ENCODE measurements around the gene SBF2.

Gene SBF2

DNA sequence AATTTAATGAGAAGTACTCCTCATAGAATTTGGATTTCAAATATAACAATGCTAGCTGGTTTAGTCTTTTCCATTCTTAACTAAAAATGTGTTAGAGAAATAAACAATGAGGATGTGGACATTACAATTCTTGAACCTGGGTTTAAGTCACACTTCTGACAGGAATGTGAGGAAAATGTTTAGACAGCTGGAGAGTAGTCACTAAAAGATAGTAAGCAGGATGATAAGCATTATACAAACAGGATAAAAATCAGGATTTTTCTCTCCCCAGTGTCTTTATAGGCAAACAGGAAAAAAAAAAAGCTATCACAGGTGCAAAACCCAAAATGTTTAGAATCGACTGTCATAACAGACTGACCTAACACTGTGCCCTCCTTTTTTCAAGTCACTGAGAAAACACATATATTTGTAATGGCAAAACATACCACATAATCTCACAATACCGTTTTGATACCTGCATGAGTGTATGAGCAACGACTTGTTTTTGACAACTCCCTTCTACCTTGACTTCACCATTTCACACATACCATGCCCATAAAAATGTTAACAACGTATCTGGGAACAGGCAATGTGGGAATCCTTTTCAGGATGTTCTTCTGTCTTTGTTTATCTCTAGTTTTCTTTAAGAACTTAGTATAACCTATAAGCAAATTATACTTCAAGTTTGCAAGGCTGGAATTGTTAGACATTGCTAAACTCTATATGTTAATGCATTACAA, 242.0 kb downstream of the SBF2 start:
- H3F3A ChIP-seq (ENCODE audit: insufficient read depth, low read length): no peaks in the 10 kb centered on the region
- no peak overlapping the region for H3K4me2 ChIP-seq (ENCODE audit: low read depth, low read length)
- no peaks in the 10 kb centered on the region for H3K27me3 ChIP-seq (replicated peaks; ENCODE audit: insufficient read depth, low read length)
- H3K27ac ChIP-seq (ENCODE audit: low read length): no peak overlapping the region
- no peak overlapping the region for H2AFZ ChIP-seq (ENCODE audit: low read length)
- H4K20me1 ChIP-seq (ENCODE audit: insufficient read depth, low read length): no peaks in the 10 kb centered on the region
- no peaks in the 10 kb centered on the region for H3K36me3 ChIP-seq (replicated peaks; ENCODE audit: insufficient read depth, low read length)
- DNase-seq: no peak
- no peak for TF ChIP-seq EZH2phosphoT487 (IDR thresholded peaks at IDR 0.05; ENCODE audit: low read length)
- no peak for TF ChIP-seq EZH2 (optimal IDR thresholded peaks at IDR 0.05; ENCODE audit: low read depth, low read length)
- TF ChIP-seq CTCF (IDR thresholded peaks at IDR 0.05; ENCODE audit: low read length): no peak
- H3K9me3 ChIP-seq (replicated peaks; ENCODE audit: insufficient read depth, low read length): no peaks in the 10 kb centered on the region
- no peaks in the 10 kb centered on the region for H3K79me2 ChIP-seq (ENCODE audit: low read length)
- no peaks in the 10 kb centered on the region for H3K9me2 ChIP-seq (replicated peaks; ENCODE audit: insufficient read depth, low read length)
- H3K9ac ChIP-seq (ENCODE audit: low read length): no peak overlapping the region
- H3K4me3 ChIP-seq (ENCODE audit: low read length): no peak overlapping the region
- no peaks in the 10 kb centered on the region for H3K4me1 ChIP-seq (ENCODE audit: low read length)

- Histone ChIP-seq H4K20me1 (ENCODE audit: insufficient read depth, low read length) (no peaks in the 10 kb centered on the region), H2AFZ (ENCODE audit: low read length) (no peak overlapping the region), H3K36me3 (replicated peaks; ENCODE audit: insufficient read depth, low read length) (no peaks in the 10 kb centered on the region), H3F3A (ENCODE audit: insufficient read depth, low read length) (no peaks in the 10 kb centered on the region), H3K4me2 (ENCODE audit: low read depth, low read length) (no peak overlapping the region), H3K79me2 (ENCODE audit: low read length) (no peaks in the 10 kb centered on the region), H3K4me1 (ENCODE audit: low read length) (no peaks in the 10 kb centered on the region), H3K9me2 (replicated peaks; ENCODE audit: insufficient read depth, low read length) (no peaks in the 10 kb centered on the region), H3K4me3 (ENCODE audit: low read length) (no peak overlapping the region), H3K27me3 (replicated peaks; ENCODE audit: insufficient read depth, low read length) (no peaks in the 10 kb centered on the region), H3K9ac (ENCODE audit: low read length) (no peak overlapping the region), H3K9me3 (replicated peaks; ENCODE audit: insufficient read depth, low read length) (no peaks in the 10 kb centered on the region), H3K27ac (ENCODE audit: low read length) (no peak overlapping the region)
- no peak for DNase-seq
- TF ChIP-seq EZH2phosphoT487 (IDR thresholded peaks at IDR 0.05; ENCODE audit: low read length): no peak
- TF ChIP-seq EZH2 (optimal IDR thresholded peaks at IDR 0.05; ENCODE audit: low read depth, low read length): no peak
Observed at GRCh38 chr11:10050561-10050960, 243.5 kb downstream of the SBF2 start.

DNA sequence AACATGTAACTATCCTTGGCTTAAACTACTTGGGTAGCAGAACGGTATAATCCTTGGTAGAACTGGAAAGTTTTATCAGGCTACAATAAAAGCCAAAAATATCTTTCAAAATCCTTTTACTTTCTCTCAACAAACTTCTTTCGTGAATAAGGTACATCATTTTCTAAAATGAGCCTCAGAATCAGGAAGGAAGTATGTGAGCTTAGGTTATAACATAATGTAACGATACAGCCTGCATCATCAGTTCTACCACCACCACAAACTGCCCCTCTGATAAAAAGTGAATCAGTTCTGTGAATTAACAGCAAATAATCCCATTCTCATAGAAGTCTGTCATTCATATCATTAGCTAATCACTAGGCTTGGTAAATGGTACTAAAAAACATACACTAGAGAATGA, 244.3 kb downstream of the SBF2 start:
- no peak overlapping the region for H2AFZ ChIP-seq (ENCODE audit: low read length)
- no peak for DNase-seq
- no peak overlapping the region for H3K9ac ChIP-seq (ENCODE audit: low read length)
- TF ChIP-seq EZH2 (optimal IDR thresholded peaks at IDR 0.05; ENCODE audit: low read depth, low read length) (no peak), CTCF (IDR thresholded peaks at IDR 0.05; ENCODE audit: low read length) (no peak), EZH2phosphoT487 (IDR thresholded peaks at IDR 0.05; ENCODE audit: low read length) (no peak)
- no peaks in the 10 kb centered on the region for H3K79me2 ChIP-seq (ENCODE audit: low read length)
- H4K20me1 ChIP-seq (ENCODE audit: insufficient read depth, low read length): no peaks in the 10 kb centered on the region
- no peaks in the 10 kb centered on the region for H3K9me2 ChIP-seq (replicated peaks; ENCODE audit: insufficient read depth, low read length)
- no peaks in the 10 kb centered on the region for H3K27me3 ChIP-seq (replicated peaks; ENCODE audit: insufficient read depth, low read length)
- H3F3A ChIP-seq (ENCODE audit: insufficient read depth, low read length): no peaks in the 10 kb centered on the region
- no peaks in the 10 kb centered on the region for H3K36me3 ChIP-seq (replicated peaks; ENCODE audit: insufficient read depth, low read length)
- no peak overlapping the region for H3K27ac ChIP-seq (ENCODE audit: low read length)
- no peak overlapping the region for H3K4me2 ChIP-seq (ENCODE audit: low read depth, low read length)
- H3K4me3 ChIP-seq (ENCODE audit: low read length): no peak overlapping the region
- H3K4me1 ChIP-seq (ENCODE audit: low read length): no peaks in the 10 kb centered on the region
- H3K9me3 ChIP-seq (replicated peaks; ENCODE audit: insufficient read depth, low read length): no peaks in the 10 kb centered on the region

- Histone ChIP-seq H3K9me3 (replicated peaks; ENCODE audit: insufficient read depth, low read length) (no peaks in the 10 kb centered on the region), H3K27ac (ENCODE audit: low read length) (no peak overlapping the region), H3K36me3 (replicated peaks; ENCODE audit: insufficient read depth, low read length) (no peaks in the 10 kb centered on the region), H3K9me2 (replicated peaks; ENCODE audit: insufficient read depth, low read length) (no peaks in the 10 kb centered on the region), H3K4me2 (ENCODE audit: low read depth, low read length) (no peak overlapping the region), H3K4me3 (ENCODE audit: low read length) (no peak overlapping the region), H3K9ac (ENCODE audit: low read length) (no peak overlapping the region), H2AFZ (ENCODE audit: low read length) (no peak overlapping the region), H4K20me1 (ENCODE audit: insufficient read depth, low read length) (no peaks in the 10 kb centered on the region), H3K4me1 (ENCODE audit: low read length) (no peaks in the 10 kb centered on the region), H3K79me2 (ENCODE audit: low read length) (no peaks in the 10 kb centered on the region), H3K27me3 (replicated peaks; ENCODE audit: insufficient read depth, low read length) (no peaks in the 10 kb centered on the region), H3F3A (ENCODE audit: insufficient read depth, low read length) (no peaks in the 10 kb centered on the region)
- no peak for DNase-seq
- TF ChIP-seq EZH2phosphoT487 (IDR thresholded peaks at IDR 0.05; ENCODE audit: low read length) (no peak), EZH2 (optimal IDR thresholded peaks at IDR 0.05; ENCODE audit: low read depth, low read length) (no peak), CTCF (IDR thresholded peaks at IDR 0.05; ENCODE audit: low read length) (no peak)
Observed at GRCh38 chr11:10048350-10048749, 245.7 kb downstream of the SBF2 start.
